ENCODE measurements around the gene PAM. TPM values are rescaled to one million over a fixed set of nuclear protein-coding genes. Genes with fewer than 3 reads are reported as not detected.

PAM gene
- total RNA-seq, 2 donors from 2014 or later: 32.9 to 38.2 TPM

DNA sequence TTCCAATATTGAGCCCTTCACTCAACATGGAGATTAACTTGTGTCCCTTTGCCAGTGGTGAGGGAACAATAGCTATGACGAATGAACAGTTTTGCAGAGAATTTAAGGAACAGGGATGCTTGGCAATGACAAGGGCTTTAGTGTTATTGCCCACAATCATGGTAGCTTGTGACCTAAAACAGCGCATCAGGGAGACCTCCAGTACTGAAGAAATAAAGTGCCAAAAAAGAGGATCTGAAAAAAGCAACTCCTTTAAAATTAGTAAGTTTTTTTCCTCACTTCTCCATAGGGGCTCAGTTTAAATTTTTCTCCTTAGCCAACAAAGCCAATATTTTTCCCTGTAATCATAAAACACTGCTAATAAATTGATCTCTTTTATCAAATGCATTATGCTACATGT, 41.8 kb upstream of the PAM start:
- no peak for DNase-seq
- Mint-ChIP-seq H3K4me3 (no peak overlapping the region), H3K4me1 (peaks cover 2% of the 10 kb centered on the region)

DNA sequence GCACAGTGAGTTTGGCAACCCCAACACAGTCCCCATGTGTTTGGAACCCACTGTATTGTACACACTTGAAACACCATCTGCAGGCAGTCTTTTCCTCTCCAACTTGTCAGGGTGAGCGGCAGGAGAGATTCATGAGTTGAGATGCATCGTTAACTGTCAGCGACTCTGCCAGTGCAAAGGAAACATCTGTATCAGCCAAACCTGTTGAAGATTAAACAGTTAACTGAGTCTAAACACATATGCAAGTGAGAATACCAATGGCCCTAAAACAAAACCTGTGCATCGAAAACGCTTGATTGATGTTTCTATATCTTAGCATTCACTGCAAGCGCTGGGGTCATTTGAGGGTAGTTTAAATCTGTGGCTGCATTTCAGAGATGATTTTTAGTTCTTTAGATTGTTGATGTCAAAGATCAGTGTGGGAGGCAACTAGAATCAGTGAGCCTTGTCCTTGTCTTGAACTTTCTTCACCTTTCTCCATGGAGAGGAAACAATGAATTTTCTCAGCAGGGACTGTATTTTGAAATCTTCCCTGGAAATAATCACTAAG, 41.3 kb upstream of the PAM start:
- H3K27me3 ChIP-seq (ENCODE audit: control insufficient read depth, insufficient read depth, low read length, poor library complexity, severe bottlenecking): peaks cover 43% of the 10 kb centered on the region
- H3K27ac ChIP-seq (ENCODE audit: low read depth, low read length): no peak overlapping the region
- H3K9me3 ChIP-seq (ENCODE audit: control insufficient read depth, low read length): no peaks in the 10 kb centered on the region
- H3K4me1 ChIP-seq (ENCODE audit: control insufficient read depth, insufficient read depth, low read length): no peaks in the 10 kb centered on the region
- no peaks in the 10 kb centered on the region for H3K36me3 ChIP-seq (ENCODE audit: control insufficient read depth, insufficient read depth, low read length)
- H3K9ac ChIP-seq (ENCODE audit: extremely low read depth, low read length, poor library complexity, severe bottlenecking): no peak overlapping the region
- no peak for DNase-seq
- H3K36me3 Mint-ChIP-seq (ENCODE audit: low read depth): no peaks in the 10 kb centered on the region
- H3K4me3 ChIP-seq (ENCODE audit: low read length): no peak overlapping the region
- H3K4me1 Mint-ChIP-seq: peaks cover 2% of the 10 kb centered on the region
- H3K9me3 Mint-ChIP-seq: peaks cover 4% of the 10 kb centered on the region
- TF ChIP-seq, protein P1, sequence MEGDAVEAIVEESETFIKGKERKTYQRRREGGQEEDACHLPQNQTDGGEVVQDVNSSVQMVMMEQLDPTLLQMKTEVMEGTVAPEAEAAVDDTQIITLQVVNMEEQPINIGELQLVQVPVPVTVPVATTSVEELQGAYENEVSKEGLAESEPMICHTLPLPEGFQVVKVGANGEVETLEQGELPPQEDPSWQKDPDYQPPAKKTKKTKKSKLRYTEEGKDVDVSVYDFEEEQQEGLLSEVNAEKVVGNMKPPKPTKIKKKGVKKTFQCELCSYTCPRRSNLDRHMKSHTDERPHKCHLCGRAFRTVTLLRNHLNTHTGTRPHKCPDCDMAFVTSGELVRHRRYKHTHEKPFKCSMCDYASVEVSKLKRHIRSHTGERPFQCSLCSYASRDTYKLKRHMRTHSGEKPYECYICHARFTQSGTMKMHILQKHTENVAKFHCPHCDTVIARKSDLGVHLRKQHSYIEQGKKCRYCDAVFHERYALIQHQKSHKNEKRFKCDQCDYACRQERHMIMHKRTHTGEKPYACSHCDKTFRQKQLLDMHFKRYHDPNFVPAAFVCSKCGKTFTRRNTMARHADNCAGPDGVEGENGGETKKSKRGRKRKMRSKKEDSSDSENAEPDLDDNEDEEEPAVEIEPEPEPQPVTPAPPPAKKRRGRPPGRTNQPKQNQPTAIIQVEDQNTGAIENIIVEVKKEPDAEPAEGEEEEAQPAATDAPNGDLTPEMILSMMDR (conservative IDR thresholded peaks at IDR 0.05): no peak
- WGBS, 2 experiments (ENCODE audit: insufficient coverage in 1 of 2, insufficient read length in 1 of 2): 73 to 93% methylated on average over 3 to 6 of the region's 6 CpGs
- no peak overlapping the region for H3K4me3 Mint-ChIP-seq
- H3K27me3 Mint-ChIP-seq (ENCODE audit: insufficient read depth): peaks cover 14% of the 10 kb centered on the region
- no peak overlapping the region for H3K27ac Mint-ChIP-seq

More for the DNA sequence above, 41.8 kb upstream of the PAM start:
- H3K27ac Mint-ChIP-seq: no peak overlapping the region
- H3K9me3 Mint-ChIP-seq: peaks cover 4% of the 10 kb centered on the region
- WGBS, 2 experiments (ENCODE audit: insufficient coverage in 1 of 2, insufficient read length in 1 of 2): 93 to 95% methylated on average over 2 of the region's 2 CpGs
- TF ChIP-seq, protein P1 (conservative IDR thresholded peaks at IDR 0.05): no peak
- Histone ChIP-seq H3K4me3 (ENCODE audit: low read length) (no peak overlapping the region), H3K27ac (ENCODE audit: low read depth, low read length) (no peak overlapping the region), H3K27me3 (ENCODE audit: control insufficient read depth, insufficient read depth, low read length, poor library complexity, severe bottlenecking) (peaks cover 47% of the 10 kb centered on the region), H3K9ac (ENCODE audit: extremely low read depth, low read length, poor library complexity, severe bottlenecking) (no peak overlapping the region), H3K4me1 (ENCODE audit: control insufficient read depth, insufficient read depth, low read length) (no peaks in the 10 kb centered on the region), H3K36me3 (ENCODE audit: control insufficient read depth, insufficient read depth, low read length) (no peaks in the 10 kb centered on the region), H3K9me3 (ENCODE audit: control insufficient read depth, low read length) (no peaks in the 10 kb centered on the region)
- peaks cover 14% of the 10 kb centered on the region for H3K27me3 Mint-ChIP-seq (ENCODE audit: insufficient read depth)
- H3K36me3 Mint-ChIP-seq (ENCODE audit: low read depth): no peaks in the 10 kb centered on the region

DNA sequence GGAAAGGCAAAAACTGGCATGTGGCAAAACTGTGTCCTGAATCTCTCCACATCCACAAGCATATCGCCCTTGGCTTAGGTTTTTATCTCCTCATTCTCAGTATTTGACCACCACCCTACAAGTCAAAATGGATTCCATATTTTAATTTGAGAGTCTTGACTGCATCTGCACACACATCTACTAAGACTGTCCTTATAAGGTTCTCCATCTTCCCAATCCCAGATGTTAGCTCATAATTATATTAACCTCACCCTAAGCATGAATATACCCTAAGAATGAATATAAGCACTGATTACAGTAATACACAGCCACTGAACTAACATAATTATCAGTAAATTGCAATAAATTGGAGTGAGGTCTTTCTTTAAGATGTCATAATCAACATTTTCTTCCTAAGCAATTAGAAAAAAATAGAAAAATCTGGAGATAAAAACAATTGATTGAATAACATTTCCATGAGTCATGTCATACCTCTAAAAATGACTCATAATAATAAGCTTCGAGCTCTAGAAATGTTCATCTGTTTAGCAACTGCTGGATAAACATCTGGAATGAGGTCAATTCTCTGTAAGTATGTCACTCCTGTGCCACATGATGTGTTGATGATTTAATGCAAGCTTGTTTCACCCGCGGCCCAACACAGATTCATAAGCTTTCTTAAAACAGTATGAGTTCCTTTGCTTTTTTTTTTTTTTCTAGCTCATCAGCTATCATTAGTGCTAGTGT, 39.9 kb upstream of the PAM start:
- H3K4me1 Mint-ChIP-seq: peaks cover 2% of the 10 kb centered on the region
- no peak overlapping the region for H3K4me3 Mint-ChIP-seq
- no peak for DNase-seq
- H3K36me3 Mint-ChIP-seq (ENCODE audit: low read depth): no peaks in the 10 kb centered on the region
- 92 to 93% methylated on average over 2 to 4 of the region's 4 CpGs for WGBS, 2 experiments (ENCODE audit: insufficient coverage in 1 of 2, insufficient read length in 1 of 2)
- Histone ChIP-seq H3K27ac (ENCODE audit: low read depth, low read length) (no peak overlapping the region), H3K9me3 (ENCODE audit: control insufficient read depth, low read length) (no peaks in the 10 kb centered on the region), H3K36me3 (ENCODE audit: control insufficient read depth, insufficient read depth, low read length) (no peaks in the 10 kb centered on the region), H3K4me1 (ENCODE audit: control insufficient read depth, insufficient read depth, low read length) (no peaks in the 10 kb centered on the region), H3K9ac (ENCODE audit: extremely low read depth, low read length, poor library complexity, severe bottlenecking) (no peak overlapping the region), H3K27me3 (ENCODE audit: control insufficient read depth, insufficient read depth, low read length, poor library complexity, severe bottlenecking) (peaks cover 38% of the 10 kb centered on the region), H3K4me3 (ENCODE audit: low read length) (no peak overlapping the region)
- TF ChIP-seq, protein P1 (conservative IDR thresholded peaks at IDR 0.05): no peak
- peaks cover 14% of the 10 kb centered on the region for H3K27me3 Mint-ChIP-seq (ENCODE audit: insufficient read depth)
- no peak overlapping the region for H3K27ac Mint-ChIP-seq
- H3K9me3 Mint-ChIP-seq: no peaks in the 10 kb centered on the region
